Transverse colon (tissue), 4 donors: ENCODE results near the gene AP3M1. TPM values are rescaled to one million over a fixed set of nuclear protein-coding genes. Genes with fewer than 3 reads are reported as not detected.

Experiments used
- DNase-seq: peaks from one replicate; pipeline ENCODE4 v3.0.0-alpha.2; 2019
- H3K27ac ChIP-seq, 4 donors: fragments of 200-600 bp; sonication (generic); 2 replicates each; pipeline ENCODE4 v1.5.1; 2016 to 2018; ENCODE audit warnings: inconsistent platforms in 4 of 4
- H3K27me3 ChIP-seq: fragments of 200-600 bp; sonication (generic); 2 replicates; pipeline ENCODE4 v1.5.1; 2017; ENCODE audit warnings: inconsistent platforms
- H3K36me3 ChIP-seq, 4 donors: fragments of 200-600 bp; sonication (generic); 2 replicates each; pipeline ENCODE4 v1.5.1; 2017 to 2019; ENCODE audit warnings: inconsistent platforms in 4 of 4
- H3K4me1 ChIP-seq, 4 donors: fragments of 200-600 bp; sonication (generic); 2 replicates each; pipeline ENCODE4 v1.5.1; 2017 to 2020; ENCODE audit warnings: inconsistent platforms in 4 of 4
- H3K4me3 ChIP-seq, 4 donors: fragments of 200-600 bp; sonication (generic); 1 replicate in 1 of 4; 2 replicates in 3 of 4; pipeline versions ENCODE4 v1.5.1 to v1.6.1; 2017 to 2019; ENCODE audit warnings: inconsistent platforms in 4 of 4
- H3K9me3 ChIP-seq, 2 donors: fragments of 200-600 bp; sonication (generic); 2 replicates each; pipeline ENCODE4 v1.5.1; 2017 to 2019; ENCODE audit warnings: inconsistent platforms in 2 of 2
- EP300 ChIP-seq: sonication (generic); formaldehyde crosslinking; IDR thresholded peaks from one replicate; pipeline ENCODE4 v1.6.1; 2017; ENCODE audit warnings: antibody characterized with exemption, low read depth
- POLR2A ChIP-seq: fragments of 450-650 bp; IDR thresholded peaks from one replicate; pipeline ENCODE4 v1.6.1; 2016; ENCODE audit warnings: antibody characterized with exemption, mild to moderate bottlenecking, moderate library complexity
- POLR2AphosphoS5 ChIP-seq, 3 donors: sonication (generic); formaldehyde crosslinking; IDR thresholded peaks; one replicate each; pipeline ENCODE4 v1.6.1; 2016; ENCODE audit warnings: antibody characterized with exemption in 3 of 3
- WGBS, 2 donors: methylation state at CpG; one replicate each; pipeline ENCODE4 v1.1.5; 2018; ENCODE audit warnings: low coverage in 1 of 2; 5-methylcytosine and 5-hydroxymethylcytosine counted together
- in situ Hi-C, 4 donors: fragments of 200-750 bp; cut with MboI; loops; one replicate each; pipeline versions ENCODE4 v1.15.0 to v1.15.1; 2017; ENCODE audit warnings: low sequenced_read_pairs in 3 of 4, low pct_ligation_motif_present in 1 of 4, low pct_unique_long_range_greater_than_20kb in 1 of 4
- intact Hi-C: fragments of 100-400 bp; cut with DNase I; formaldehyde crosslinking; loops from one replicate; pipeline ENCODE4 v1.15.1; 2023; ENCODE audit warnings: low total_unique reads
- total RNA-seq, 4 donors: library from RNA; depleted of rRNA; stranded (reverse); fragments of >200 nt; gene quantifications; one replicate each; pipeline ENCODE4 v1.1.0, GENCODE V29; 2016
- TF ChIP-seq, protein P1 (sequence below), 5 experiments: fragments of 200-600 bp in 3 of 5; fragments of 450-650 bp in 2 of 5; sonication (generic) in 3 of 5; IDR thresholded peaks; 1 replicate in 2 of 5; 2 replicates in 3 of 5; pipeline ENCODE4 v1.5.1; 2016 to 2017; ENCODE audit warnings: antibody characterized with exemption in 5 of 5, inconsistent platforms in 3 of 5, mild to moderate bottlenecking in 2 of 5, moderate library complexity in 1 of 5

Gene AP3M1
- total RNA-seq, 4 donors from 2014 or later: 10.1 to 27.3 (median 21.3) TPM

GRCh38 chr10:74175510-74176379 is 25.1 kb upstream of the AP3M1 start:
- Histone ChIP-seq H3K9me3 (no peaks in the 10 kb centered on the region), H3K36me3 (no peaks in the 10 kb centered on the region), H3K4me1 (peaks cover 0 to 35% (median 15%) of the 10 kb centered on the region in 4 donors), H3K4me3 (peak overlapping the region; percentile 58 to 74 (median 65)), H3K27ac (peak overlapping the region; percentile 87 to 92 (median 90)), H3K27me3 (no peaks in the 10 kb centered on the region)
- no peak for DNase-seq
- no peak for TF ChIP-seq POLR2A
- no peak for TF ChIP-seq EP300
- TF ChIP-seq, protein P1, sequence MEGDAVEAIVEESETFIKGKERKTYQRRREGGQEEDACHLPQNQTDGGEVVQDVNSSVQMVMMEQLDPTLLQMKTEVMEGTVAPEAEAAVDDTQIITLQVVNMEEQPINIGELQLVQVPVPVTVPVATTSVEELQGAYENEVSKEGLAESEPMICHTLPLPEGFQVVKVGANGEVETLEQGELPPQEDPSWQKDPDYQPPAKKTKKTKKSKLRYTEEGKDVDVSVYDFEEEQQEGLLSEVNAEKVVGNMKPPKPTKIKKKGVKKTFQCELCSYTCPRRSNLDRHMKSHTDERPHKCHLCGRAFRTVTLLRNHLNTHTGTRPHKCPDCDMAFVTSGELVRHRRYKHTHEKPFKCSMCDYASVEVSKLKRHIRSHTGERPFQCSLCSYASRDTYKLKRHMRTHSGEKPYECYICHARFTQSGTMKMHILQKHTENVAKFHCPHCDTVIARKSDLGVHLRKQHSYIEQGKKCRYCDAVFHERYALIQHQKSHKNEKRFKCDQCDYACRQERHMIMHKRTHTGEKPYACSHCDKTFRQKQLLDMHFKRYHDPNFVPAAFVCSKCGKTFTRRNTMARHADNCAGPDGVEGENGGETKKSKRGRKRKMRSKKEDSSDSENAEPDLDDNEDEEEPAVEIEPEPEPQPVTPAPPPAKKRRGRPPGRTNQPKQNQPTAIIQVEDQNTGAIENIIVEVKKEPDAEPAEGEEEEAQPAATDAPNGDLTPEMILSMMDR (IDR thresholded peaks at IDR 0.05): no peak
- TF ChIP-seq POLR2AphosphoS5 (IDR thresholded peaks at IDR 0.05): no peak
- in situ Hi-C loops: no loop called here
- WGBS, 2 donors: 24 to 25% methylated on average over 7 to 10 of the region's 10 CpGs
- intact Hi-C loops: no loop called here

DNA sequence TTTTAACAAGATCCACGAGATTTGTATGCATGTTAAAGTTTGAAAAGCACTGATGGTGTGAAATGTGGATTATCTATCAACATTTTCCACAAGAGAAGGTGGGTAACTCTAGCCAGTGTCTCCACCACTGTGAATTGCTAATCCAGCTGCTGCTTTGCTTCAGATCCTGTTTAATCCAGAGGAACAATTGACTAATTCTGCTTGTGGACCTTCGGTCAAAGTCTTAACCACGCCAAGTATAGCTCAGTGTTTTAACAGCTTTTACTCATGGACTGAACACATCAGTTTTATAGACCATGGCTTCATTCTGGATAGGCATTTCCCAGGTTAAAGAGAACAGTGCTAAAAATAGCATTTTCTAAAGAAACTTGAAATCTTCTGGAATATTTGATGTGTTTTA is 23.9 kb upstream of the AP3M1 start:
- 7 to 37% methylated on average over 2 to 3 of the region's 3 CpGs for WGBS, 2 donors
- H3K9me3 ChIP-seq: no peaks in the 10 kb centered on the region
- peaks cover 0 to 35% (median 15%) of the 10 kb centered on the region in 4 donors for H3K4me1 ChIP-seq
- TF ChIP-seq POLR2AphosphoS5 (IDR thresholded peaks at IDR 0.05) (no peak), EP300 (no peak), POLR2A (no peak)
- TF ChIP-seq, protein P1 (IDR thresholded peaks at IDR 0.05): no peak
- no peaks in the 10 kb centered on the region for H3K27me3 ChIP-seq
- H3K4me3 ChIP-seq: no peak overlapping the region
- no peaks in the 10 kb centered on the region for H3K36me3 ChIP-seq
- intact Hi-C loops: no loop called here
- H3K27ac ChIP-seq: peak overlapping the region; percentile 20 to 92 (median 60)
- in situ Hi-C loops: no loop called here
- DNase-seq: no peak

GRCh38 chr10:74171625-74172024 is 21.0 kb upstream of the AP3M1 start:
- Histone ChIP-seq H3K9me3 (no peaks in the 10 kb centered on the region), H3K4me1 (peaks cover 0 to 20% (median 10%) of the 10 kb centered on the region in 4 donors), H3K4me3 (no peak overlapping the region), H3K27me3 (no peaks in the 10 kb centered on the region), H3K36me3 (no peaks in the 10 kb centered on the region), H3K27ac (no peak overlapping the region)
- in situ Hi-C loops (no loop called here), intact Hi-C loops (no loop called here)
- TF ChIP-seq, protein P1 (IDR thresholded peaks at IDR 0.05): no peak
- TF ChIP-seq POLR2A: no peak
- TF ChIP-seq POLR2AphosphoS5 (IDR thresholded peaks at IDR 0.05): no peak
- TF ChIP-seq EP300: no peak
- 93 to 96% methylated on average over 2 of the region's 2 CpGs for WGBS, 2 donors
- DNase-seq: no peak

DNA sequence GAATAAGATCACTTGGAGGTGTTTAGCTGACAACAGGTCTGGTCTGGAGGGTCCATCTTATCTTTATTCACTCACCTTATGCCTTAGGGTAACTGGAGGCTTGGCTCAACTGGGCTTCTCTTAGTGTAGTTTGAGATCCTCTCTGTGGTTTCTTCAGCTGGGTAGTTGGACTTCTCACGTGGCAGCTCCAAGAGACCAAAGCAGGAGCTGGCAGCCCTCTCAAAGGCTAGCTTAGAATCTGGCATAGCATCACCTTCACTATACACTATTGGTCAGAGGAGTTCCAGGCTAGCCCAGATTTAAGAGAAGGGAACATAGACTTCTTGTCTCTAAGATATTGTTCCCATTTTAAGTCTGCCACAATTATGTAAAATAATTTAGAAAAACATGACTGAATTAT is 16.8 kb upstream of the AP3M1 start:
- Histone ChIP-seq H3K27me3 (no peaks in the 10 kb centered on the region), H3K36me3 (no peaks in the 10 kb centered on the region), H3K4me1 (no peaks in the 10 kb centered on the region), H3K27ac (no peak overlapping the region), H3K4me3 (no peak overlapping the region), H3K9me3 (no peaks in the 10 kb centered on the region)
- in situ Hi-C loops: no loop called here
- WGBS, 2 donors: 43% methylated on average over 1 of the region's 1 CpG; no CpG with 5 or more reads in 1 of the 2 donors
- TF ChIP-seq POLR2AphosphoS5 (IDR thresholded peaks at IDR 0.05) (no peak), EP300 (no peak), POLR2A (no peak)
- TF ChIP-seq, protein P1 (IDR thresholded peaks at IDR 0.05): no peak
- intact Hi-C loops: no loop called here
- no peak for DNase-seq
